NCI-H345 treated with DMSO at 0.1 percent for 48 hours (cell line): ENCODE results near the gene AQP1.

Source experiments
- DNase-seq: peaks from one replicate; lab custom pipeline; 2025; ENCODE audit not compliant: unreplicated experiment; lab: John Stamatoyannopoulos, UW

The AQP1 gene

DNA sequence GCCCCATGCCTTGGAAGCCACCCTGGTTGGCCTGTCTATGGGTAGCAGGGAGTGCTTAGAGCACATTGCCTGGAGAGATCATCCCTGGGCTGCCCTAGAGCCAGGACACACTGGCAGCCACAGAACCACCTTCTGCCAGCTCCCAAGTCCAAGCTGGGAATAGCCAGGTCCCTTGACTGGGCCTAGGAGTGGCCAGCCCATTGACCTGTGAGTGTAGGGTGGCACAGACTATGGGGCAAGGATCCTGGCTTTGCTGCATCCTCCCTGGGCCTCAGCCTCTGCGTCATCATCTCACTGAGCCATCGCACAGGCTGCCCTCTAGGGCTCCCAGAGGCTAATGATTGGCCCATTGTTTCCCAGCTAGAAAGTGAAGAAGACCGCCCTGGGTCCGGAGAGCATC is 7.0 kb downstream of the AQP1 start:
- DNase-seq = no peak

DNA sequence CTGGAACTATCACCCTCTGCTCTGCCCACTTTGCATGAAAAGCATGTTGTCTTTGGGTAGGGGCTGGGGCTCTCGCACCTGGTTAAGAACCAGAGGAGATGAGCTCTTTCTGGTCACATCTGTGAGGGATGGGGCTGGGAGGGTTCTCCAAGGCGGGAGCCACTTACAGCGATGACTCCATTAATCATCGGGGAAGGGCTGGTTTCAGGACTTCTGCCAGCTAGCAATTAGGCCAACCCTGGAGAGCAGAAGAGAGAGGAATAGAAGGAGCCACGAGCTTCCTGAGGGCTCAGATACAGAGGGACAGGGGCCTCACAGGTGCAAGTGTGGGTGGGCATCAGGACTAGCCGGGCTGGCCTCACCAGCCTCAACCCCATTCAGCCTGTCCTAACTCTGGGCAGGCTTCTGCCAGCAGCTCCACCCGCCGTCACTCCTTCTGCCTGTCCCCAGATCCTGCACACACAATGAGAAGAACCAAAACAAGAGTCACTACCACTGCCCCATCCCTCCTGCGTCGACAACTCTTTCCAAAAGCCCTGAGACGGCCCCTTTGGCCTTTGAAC is 8.4 kb downstream of the AQP1 start:
- DNase-seq = no peak

DNA sequence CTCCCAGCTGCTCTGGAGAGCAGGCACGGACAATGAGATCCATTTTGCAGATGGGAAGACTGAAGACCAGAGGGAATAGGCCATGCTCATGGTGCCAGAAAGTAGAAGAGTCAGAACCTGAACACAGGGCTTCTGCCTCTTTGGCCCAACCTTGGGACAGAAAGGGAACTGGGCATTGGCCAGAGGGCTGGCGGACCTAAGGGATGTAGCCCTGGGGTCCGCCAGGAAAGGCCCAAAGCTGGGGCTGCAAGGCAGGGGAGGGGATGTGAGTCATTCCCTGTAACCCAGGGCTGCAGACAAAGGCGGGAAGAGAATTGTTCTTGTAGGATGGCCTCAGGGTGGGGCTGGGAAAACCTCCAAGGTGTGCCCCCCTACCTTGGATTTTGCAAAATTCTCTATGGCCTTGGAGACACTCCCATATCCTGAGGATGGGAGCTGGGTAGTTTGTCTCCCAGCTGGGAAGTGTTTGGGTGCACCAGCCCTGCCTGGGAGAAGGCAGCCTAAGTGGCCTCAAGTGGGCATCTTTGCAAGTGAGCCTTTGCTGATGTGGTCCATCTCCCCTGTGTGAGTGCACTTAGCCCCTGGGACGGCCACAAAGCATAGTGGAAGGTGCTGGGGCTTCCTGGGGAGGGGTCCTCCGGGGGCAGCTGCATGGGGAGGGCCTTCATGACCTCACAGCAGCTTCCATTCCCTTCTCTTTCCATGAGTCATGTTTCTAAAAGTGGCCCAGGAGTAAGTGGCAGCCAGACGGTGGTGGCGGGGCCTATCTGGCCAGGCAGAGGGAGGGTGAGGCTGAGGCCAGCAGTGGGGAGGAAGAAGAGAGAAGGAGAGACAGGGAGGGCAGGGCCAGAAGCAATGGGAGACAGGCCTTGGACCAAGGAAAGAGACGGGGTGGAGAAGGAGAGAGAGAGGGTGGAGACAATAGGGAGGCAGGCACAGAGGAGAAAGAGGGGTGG is 9.2 kb downstream of the AQP1 start:
- DNase-seq = no peak

DNA sequence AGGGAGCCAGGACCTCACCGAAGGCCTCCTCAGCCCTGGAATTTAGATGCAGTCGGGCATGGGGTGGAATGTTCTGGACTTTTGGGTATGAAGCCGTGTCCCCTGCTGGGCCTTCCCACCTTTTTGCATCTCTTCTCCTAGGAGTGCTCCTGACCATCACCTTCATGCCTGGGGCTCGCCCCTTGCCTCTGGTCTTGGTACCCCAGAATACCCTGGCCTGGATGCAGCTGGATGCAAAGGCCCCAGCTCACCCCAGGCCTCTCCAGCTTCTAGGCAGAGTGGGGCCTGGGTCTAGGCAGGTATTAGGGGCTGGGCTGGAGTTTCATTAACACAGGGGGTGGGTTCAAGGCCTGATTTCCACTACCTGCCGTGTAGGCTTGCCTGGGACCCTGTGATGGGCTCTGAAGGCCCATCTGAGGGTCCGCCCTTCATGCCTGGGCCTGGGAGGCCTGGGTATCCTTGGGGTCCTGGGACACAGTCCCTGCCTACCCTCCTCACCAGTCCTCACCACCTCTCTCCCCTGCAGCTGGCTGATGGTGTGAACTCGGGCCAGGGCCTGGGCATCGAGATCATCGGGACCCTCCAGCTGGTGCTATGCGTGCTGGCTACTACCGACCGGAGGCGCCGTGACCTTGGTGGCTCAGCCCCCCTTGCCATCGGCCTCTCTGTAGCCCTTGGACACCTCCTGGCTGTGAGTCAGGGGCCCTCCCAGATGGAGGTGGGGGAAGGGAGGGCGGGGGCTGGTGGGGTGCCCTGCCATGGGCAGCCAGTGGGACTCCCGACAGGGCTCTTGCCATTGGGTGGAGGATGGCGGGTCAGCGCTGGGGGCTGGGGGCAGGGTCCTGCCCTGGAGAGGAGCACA is 10.1 kb downstream of the AQP1 start:
- DNase-seq = no peak

DNA sequence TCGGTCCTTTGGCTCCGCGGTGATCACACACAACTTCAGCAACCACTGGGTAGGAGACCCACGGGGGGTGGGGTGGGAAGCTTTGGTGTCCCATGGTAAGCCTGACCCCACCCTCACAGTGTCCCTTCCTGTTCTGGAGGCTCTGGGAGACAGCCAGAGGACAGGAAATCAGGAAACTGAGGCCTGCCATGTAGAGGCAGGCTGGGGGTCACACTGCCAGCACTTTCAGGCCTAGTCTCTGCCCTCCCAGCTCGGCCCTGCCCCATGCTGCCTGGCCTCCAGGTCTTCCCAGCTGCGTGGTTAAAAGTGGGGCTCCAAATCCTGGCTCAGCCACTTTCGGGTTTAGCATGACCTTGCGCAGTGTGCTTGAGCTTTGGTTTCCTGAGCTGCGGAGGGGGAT is 10.9 kb downstream of the AQP1 start:
- no peak for DNase-seq

DNA sequence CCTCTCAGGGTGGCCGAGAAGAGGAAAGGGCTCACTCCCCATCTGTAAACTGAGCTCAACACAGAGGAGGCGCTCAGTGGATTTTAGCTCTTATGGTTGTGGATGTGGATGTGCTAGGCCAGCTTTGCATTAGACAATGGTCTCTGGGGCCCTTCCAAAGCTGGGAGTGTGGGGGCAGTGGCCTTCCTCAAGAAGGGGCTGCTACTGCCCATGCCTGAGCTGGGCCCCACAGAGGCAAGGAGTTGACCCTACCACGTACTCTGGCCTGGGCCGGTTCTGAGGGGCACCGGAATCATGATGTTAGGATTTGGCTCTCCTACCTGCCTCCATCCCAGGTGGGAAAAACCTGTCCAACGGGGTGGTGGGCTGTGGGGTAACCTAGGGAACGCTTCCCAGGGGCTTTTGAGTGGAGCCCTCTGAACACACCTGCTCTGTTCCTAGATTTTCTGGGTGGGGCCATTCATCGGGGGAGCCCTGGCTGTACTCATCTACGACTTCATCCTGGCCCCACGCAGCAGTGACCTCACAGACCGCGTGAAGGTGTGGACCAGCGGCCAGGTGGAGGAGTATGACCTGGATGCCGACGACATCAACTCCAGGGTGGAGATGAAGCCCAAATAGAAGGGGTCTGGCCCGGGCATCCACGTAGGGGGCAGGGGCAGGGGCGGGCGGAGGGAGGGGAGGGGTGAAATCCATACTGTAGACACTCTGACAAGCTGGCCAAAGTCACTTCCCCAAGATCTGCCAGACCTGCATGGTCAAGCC is 11.5 kb downstream of the AQP1 start:
- no peak for DNase-seq

DNA sequence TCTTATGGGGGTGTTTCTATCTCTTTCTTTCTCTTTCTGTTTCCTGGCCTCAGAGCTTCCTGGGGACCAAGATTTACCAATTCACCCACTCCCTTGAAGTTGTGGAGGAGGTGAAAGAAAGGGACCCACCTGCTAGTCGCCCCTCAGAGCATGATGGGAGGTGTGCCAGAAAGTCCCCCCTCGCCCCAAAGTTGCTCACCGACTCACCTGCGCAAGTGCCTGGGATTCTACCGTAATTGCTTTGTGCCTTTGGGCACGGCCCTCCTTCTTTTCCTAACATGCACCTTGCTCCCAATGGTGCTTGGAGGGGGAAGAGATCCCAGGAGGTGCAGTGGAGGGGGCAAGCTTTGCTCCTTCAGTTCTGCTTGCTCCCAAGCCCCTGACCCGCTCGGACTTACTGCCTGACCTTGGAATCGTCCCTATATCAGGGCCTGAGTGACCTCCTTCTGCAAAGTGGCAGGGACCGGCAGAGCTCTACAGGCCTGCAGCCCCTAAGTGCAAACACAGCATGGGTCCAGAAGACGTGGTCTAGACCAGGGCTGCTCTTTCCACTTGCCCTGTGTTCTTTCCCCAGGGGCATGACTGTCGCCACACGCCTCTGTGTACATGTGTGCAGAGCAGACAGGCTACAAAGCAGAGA is 12.2 kb downstream of the AQP1 start:
- no peak for DNase-seq

DNA sequence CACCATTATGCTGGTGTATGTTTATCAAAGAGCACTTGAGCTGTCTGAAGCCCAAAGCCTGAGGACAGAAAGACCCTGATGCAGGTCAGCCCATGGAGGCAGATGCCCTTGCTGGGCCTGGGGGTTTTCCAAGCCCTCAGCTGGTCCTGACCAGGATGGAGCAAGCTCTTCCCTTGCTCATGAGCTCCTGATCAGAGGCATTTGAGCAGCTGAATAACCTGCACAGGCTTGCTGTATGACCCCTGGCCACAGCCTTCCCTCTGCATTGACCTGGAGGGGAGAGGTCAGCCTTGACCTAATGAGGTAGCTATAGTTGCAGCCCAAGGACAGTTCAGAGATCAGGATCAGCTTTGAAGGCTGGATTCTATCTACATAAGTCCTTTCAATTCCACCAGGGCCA is 13.0 kb downstream of the AQP1 start:
- DNase-seq = no peak

DNA sequence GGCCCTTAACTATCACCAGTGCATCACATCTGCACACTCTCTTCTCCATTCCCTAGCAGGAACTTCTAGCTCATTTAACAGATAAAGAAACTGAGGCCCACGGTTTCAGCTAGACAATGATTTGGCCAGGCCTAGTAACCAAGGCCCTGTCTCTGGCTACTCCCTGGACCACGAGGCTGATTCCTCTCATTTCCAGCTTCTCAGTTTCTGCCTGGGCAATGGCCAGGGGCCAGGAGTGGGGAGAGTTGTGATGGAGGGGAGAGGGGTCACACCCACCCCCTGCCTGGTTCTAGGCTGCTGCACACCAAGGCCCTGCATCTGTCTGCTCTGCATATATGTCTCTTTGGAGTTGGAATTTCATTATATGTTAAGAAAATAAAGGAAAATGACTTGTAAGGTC is 13.5 kb downstream of the AQP1 start:
- no peak for DNase-seq

DNA sequence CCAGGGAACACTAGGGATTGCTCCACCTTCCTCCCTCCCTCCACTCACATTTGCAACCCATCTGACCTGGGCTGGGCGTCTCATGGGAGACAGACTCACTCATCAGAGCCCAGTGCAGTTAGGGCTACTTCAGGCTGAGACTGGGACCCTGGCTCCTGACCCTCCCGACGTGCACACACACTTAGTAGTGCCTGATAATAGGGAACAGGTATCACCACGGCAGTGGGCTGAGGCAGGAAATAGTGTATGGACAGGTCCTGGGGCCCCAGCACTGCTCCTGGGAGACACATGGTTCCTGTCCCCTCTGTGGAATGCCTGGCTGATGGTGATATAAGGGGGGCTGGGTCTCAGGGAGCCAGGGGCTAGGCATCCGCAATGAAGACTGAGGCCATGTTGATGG is 14.3 kb downstream of the AQP1 start:
- DNase-seq = no peak

DNA sequence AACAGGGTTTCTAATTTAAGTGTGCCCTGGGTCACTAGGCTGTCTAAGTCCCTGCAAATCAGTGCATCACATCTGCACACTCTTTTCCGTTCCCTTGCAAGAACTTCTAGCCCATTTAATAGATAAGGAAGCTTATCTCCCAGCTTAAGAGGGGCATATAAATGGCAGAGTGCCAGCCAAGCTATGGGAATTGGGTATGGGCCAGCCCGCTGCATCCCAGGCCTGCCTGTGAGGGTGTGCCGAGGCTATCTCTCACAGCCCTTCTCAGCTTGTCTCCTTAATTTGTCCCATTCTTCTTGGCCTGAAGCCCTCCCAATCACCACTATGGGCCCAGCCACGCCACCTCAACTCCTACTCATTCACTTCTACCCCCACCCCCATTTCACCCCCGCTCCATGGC is 14.7 kb downstream of the AQP1 start:
- DNase-seq = no peak

DNA sequence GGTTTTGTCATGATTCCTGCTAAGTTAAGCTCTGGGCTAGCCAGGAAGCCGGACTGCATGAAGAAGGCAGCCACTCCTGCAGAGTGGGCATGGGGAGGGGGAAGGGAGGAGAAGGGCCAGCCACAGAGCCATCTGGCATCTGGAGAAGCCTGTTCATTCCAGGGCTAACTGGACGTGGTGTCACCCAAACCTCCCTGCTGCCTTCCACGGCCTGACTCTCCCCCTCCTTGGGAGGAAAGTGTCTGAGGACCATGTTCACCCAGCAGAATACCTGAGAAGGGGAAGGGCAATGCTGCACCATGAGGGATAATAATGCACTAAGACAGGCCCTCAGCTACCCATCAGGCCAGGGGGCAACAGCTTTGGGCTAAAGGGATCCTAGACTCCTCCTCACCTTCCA is 15.4 kb downstream of the AQP1 start:
- DNase-seq = no peak

DNA sequence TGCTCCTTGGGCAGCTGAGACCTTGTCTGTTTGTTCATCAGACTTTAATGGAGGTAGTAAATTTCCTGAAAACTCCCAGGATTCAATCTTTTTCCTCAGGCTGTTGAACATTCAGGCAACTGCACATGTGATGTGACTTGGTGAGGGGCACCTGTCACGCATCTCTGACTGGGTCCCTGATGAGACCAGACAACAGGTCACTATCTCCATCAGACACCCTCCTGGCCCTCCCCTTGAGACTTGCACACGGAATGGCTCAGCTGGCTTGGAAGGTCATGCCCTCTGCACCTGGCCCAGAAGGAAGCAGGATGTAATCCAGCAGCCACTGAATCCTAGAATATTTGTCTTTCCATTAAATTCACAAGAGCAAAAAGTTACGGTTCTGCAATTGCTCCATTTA is 15.9 kb downstream of the AQP1 start:
- DNase-seq = no peak

DNA sequence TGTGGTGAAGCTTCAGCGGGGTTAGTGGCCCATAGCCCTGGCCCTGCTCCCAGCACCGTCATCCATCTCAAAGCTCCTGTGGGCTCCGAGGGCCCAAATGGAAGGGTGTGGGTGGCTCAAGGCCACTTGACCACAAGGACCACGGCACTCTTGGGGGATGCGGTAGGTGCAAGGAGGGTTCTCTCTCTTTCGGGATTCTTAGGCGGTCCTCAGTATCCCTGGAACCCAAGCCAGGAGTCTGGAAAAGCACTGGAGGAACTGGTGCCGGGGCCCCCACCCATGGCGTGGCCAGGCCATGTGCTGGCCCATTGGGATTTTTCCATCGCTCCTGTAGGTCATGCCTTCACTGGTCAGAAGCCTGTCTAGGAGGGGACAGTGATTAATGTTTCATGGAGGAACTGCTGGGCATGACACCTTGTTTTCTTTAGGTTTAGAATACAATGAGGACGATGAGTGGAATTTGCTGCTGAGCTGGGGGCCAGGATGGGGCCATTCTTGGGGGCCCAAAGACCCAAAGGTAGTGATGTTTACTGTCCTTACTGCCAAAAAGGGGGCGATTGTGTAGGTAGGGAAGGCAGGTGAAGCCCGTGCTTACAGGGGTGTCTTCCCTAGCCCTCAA is 16.7 kb downstream of the AQP1 start:
- no peak for DNase-seq

DNA sequence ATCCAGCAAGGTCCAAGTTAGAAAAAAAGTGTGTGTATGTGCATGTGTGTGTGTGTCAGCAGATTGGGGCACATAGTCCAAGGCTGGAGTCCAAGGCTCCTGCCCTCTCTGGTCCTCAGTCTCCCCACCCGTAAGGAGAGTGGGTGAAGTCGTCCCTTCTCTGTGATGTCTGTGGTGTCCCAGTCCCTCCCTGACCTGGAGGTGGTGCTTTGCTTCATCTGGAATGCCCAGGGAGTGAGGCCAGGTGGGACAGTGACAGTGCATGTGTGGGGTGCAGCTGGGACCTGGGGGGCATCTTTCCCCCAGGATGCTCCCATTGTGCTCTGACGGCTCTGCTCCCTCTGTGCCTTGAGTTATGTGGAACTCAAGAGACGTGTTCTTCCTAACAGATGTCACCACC is 18.0 kb downstream of the AQP1 start:
- no peak for DNase-seq

DNA sequence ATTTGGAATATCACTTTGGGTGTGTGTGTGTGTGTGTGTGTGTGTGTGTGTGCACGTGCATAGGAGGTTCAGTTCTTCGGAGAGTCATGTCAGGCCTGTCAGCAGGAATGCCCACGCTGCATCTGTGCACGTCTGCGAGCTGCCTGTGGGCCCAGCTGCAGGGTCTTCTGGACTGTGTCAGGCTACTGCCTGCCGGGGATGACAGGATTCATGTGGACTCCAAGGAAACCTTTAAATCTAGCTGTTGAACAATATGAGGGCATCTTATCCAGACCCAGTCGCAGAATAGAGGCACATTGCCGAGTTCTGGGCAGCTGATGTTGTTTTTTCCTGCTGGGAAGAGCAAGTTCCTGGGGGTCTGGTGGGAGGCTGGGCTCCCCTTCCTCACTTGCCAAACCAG is 19.0 kb downstream of the AQP1 start:
- no peak for DNase-seq

DNA sequence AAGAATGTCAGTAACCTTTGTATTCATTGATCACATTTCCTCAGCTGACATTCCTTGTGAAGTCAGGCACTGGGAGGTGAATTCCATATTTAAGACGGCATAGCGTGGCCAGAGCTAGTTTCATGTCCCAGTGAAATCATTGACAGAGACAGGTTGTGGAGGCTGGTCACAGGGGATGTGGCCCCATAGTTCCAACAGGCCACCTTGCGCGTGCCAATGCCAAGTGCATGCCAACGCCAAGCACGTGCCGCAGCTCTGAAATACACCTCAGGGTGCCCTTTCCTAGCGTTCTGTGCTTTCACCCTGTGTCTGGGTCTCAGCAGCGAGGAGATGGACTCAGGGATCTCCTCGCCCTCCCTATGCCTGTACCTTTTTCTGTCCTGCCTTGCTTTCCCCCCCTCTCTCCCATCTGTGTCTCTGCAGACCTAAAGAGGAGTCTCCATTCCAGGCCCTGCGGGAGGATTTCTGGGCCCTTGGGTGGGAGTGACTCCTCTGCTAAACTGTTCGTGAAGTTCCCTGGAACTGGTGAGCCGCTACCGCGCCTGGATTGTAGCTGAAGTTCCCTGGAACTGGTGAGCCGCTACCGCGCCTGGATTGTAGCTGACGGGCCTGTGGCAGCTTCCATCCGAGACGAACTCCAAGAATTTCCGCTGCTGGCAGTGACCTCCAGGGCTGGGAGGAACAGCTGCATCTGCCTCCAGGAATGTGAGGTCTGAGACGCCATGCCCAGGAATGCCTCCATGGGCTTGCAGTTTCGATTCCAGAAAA is 19.7 kb downstream of the AQP1 start:
- DNase-seq = no peak

DNA sequence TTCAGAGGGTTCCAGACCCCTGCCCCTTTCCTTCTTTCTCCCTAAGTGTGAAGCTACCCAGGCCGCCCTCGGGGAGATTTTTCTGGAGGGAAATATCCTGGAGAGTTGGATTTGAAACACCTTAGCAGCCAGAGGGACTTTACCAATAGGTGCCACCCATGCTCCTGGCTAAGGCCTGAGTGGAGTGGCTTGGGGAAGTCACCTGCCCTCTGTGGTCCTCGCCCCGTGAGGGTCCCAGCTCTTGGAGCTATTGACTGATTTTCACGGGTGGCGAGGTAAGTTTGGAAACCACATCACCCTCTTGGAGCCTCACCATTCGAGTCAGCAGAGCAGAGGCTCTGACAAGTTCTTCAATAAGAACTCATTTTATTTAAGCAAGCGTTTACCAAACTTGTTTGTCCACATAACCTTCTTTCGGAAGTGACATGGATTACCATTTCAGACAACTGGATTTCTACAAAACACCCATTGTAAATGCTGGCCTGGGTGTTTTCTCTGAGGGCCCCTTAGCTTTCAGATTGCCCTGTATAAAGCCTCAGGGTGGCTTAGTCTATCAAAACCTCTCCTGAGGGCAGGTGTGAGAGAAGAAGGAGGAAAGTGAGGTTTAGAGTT is 20.4 kb downstream of the AQP1 start:
- DNase-seq = no peak

DNA sequence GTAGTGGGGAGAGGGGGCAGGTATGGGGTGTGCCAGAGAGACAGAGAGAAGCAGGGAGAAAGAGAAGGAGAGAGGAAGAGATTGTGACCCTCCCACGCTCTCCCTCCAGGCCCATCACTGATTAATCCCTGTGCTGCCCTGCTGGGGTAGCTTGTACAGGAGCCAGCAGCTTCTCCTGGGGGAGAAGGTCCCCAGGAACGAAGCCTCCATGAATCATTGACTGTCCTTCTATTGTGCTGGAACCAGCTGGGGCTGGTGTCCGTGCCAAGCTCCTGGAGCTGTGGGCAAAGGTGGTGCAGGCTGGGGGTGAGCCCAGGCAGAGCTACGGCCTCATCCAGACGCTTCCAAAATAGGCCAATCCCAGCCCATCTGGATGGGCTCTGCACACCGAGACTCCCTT is 20.9 kb downstream of the AQP1 start:
- no peak for DNase-seq
